K562 (cell line): ENCODE measurements around the gene HSD3B7. TPM values are rescaled to one million over a fixed set of nuclear protein-coding genes. Genes with fewer than 3 reads are reported as not detected.

ENCODE experiments used
- CAMTA2 ChIP-seq: fragments of 250-450 bp; sonication (Bioruptor Pico); conservative IDR thresholded peaks from 2 replicates; pipeline ENCODE4 v1.5.1; 2022
- CCAR2 ChIP-seq: fragments of 200-400 bp; formaldehyde crosslinking; IDR thresholded peaks from 2 replicates; pipeline ENCODE4 v1.6.1; 2017; ENCODE audit warnings: mild to moderate bottlenecking, low read depth, low read length
- DIDO1 ChIP-seq: fragments of 450-650 bp; IDR thresholded peaks from 2 replicates; pipeline ENCODE4 v1.6.1; 2016; ENCODE audit warnings: low read depth, missing biosample characterization, missing genetic modification characterization
- FUS ChIP-seq: fragments of 200-400 bp; formaldehyde crosslinking; optimal IDR thresholded peaks from 2 replicates; pipeline ENCODE3; 2017; ENCODE audit warnings: low read depth, low read length
- GABPB1 ChIP-seq: sonication (generic); formaldehyde crosslinking; IDR thresholded peaks from 2 replicates; pipeline ENCODE4 v1.8.0; 2022; ENCODE audit warnings: mild to moderate bottlenecking, missing genetic modification reagents
- HDAC1 ChIP-seq, 2 experiments: fragments of 450-650 bp; IDR thresholded peaks; 2 replicates each; pipeline ENCODE4 v1.6.1; 2016 to 2017; ENCODE audit warnings: inconsistent platforms in 1 of 2, mild to moderate bottlenecking in 1 of 2, moderate library complexity in 1 of 2
- ILK ChIP-seq: fragments of 450-650 bp; IDR thresholded peaks from 2 replicates; pipeline ENCODE4 v1.6.1; 2016; ENCODE audit warnings: missing genetic modification characterization, low read depth, mild to moderate bottlenecking, missing compliant biosample characterization, moderate library complexity, borderline replicate concordance
- NFIX ChIP-seq: fragments of 250-450 bp; sonication (Bioruptor Pico); IDR thresholded peaks from 2 replicates; pipeline ENCODE4 v1.4.0; 2020; ENCODE audit warnings: low read depth, mild to moderate bottlenecking, moderate library complexity
- NUFIP1 ChIP-seq: fragments of 450-650 bp; IDR thresholded peaks from 2 replicates; pipeline ENCODE4 v1.6.1; 2018; ENCODE audit not compliant: partially characterized antibody
- PHF21A ChIP-seq: fragments of 450-650 bp; IDR thresholded peaks from 2 replicates; pipeline ENCODE4 v1.6.1; 2017; ENCODE audit warnings: low read depth, borderline replicate concordance
- polyA plus RNA-seq, 8 experiments: library from polyadenylated mRNA; depleted of rRNA in 4 of 8; stranded (reverse) in 5 of 8; unstranded in 3 of 8; fragments of >200 nt; fragmentation: Nextera tagmentation in 2 of 8; fragmentation: Illumina TruSeq in 1 of 8; extraction: Ambion mirVana in 2 of 8; extraction: Trizol in 1 of 8; gene quantifications; 2 replicates each; pipeline versions ENCODE4 v1.2.1 to v1.2.3, GENCODE V29; 2011 to 2014; ENCODE audit warnings: inconsistent platforms in 1 of 8, missing spikeins in 1 of 8
- total RNA-seq, 7 experiments: library from RNA; depleted of rRNA in 6 of 7; stranded (reverse); fragments of >200 nt in 6 of 7; fragmentation: Illumina TruSeq in 2 of 7; extraction: Trizol in 2 of 7; gene quantifications; 2 replicates each; pipeline versions ENCODE4 v1.2.1 to v1.2.3, GENCODE V29; 2011 to 2021; ENCODE audit warnings: low replicate concordance in 1 of 7
- TF ChIP-seq, protein P1 (sequence below), 3 experiments: fragments of 200-800 bp in 1 of 3; fragments of 250-450 bp in 1 of 3; fragments of 450-650 bp in 1 of 3; sonication (Bioruptor Pico) in 1 of 3; sonication (Bioruptor generic) in 1 of 3; formaldehyde crosslinking in 1 of 3; IDR thresholded peaks; 2 replicates each; pipeline versions ENCODE4 v1.6.1 to v1.8.0; 2016 to 2022; ENCODE audit warnings: mild to moderate bottlenecking in 2 of 3, missing genetic modification characterization in 2 of 3, missing compliant biosample characterization in 1 of 3, moderate library complexity in 1 of 3
- TF ChIP-seq, protein P2 (sequence below), 3 experiments: IDR thresholded peaks in 2 of 3; conservative IDR thresholded peaks in 1 of 3; 2 replicates each; pipeline ENCODE4 v1.5.1; 2011 to 2012; ENCODE audit warnings: low read length in 3 of 3, mild to moderate bottlenecking in 3 of 3, control low read depth in 2 of 3, improper control_type of control experiment in 1 of 3, inconsistent platforms in 1 of 3, low read depth in 1 of 3, mixed read lengths in 1 of 3, moderate library complexity in 1 of 3; ENCODE audit not compliant: insufficient read depth in 2 of 3

The HSD3B7 gene
- total and polyA plus RNA-seq, 9 of the 15 experiments (the other 6 are each of a cell fraction or from before 2014, with no cell fraction given): 5.4 to 49.1 (median 23.0) TPM

DNA sequence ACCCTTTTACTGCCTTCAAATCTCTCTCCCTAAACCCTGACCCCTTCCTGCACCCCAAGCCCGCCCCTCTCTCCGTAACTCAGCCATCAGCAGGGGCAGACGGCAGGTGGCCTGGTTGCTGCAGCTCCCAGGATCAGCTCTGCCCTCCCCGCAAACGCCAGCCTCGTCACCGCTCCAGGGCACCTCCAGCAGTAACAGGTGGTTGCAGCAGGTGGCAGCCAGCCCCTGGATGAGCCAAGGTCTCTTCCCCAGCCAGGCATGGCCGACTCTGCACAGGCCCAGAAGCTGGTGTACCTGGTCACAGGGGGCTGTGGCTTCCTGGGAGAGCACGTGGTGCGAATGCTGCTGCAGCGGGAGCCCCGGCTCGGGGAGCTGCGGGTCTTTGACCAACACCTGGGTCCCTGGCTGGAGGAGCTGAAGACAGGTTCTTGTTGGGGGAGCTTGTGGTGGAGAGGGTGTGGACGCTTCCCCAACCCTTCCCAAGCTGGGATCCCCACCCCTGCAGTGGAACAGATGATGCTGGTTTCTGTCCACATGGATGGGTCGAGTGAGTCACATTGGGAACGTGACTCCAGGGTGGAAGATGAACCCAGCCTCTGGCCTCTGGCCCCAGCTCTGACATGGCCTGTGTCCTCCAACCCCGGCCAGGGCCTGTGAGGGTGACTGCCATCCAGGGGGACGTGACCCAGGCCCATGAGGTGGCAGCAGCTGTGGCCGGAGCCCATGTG, 558 bp downstream of the HSD3B7 start (continued):
- TF ChIP-seq, protein P1, sequence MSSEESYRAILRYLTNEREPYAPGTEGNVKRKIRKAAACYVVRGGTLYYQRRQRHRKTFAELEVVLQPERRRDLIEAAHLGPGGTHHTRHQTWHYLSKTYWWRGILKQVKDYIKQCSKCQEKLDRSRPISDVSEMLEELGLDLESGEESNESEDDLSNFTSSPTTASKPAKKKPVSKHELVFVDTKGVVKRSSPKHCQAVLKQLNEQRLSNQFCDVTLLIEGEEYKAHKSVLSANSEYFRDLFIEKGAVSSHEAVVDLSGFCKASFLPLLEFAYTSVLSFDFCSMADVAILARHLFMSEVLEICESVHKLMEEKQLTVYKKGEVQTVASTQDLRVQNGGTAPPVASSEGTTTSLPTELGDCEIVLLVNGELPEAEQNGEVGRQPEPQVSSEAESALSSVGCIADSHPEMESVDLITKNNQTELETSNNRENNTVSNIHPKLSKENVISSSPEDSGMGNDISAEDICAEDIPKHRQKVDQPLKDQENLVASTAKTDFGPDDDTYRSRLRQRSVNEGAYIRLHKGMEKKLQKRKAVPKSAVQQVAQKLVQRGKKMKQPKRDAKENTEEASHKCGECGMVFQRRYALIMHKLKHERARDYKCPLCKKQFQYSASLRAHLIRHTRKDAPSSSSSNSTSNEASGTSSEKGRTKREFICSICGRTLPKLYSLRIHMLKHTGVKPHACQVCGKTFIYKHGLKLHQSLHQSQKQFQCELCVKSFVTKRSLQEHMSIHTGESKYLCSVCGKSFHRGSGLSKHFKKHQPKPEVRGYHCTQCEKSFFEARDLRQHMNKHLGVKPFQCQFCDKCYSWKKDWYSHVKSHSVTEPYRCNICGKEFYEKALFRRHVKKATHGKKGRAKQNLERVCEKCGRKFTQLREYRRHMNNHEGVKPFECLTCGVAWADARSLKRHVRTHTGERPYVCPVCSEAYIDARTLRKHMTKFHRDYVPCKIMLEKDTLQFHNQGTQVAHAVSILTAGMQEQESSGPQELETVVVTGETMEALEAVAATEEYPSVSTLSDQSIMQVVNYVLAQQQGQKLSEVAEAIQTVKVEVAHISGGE (CRISPR knock-in tag; IDR thresholded peaks at IDR 0.05): no peak
- TF ChIP-seq GABPB1 (CRISPR knock-in tag) (peak; percentile 15; the same call in 1 of the 2 replicates), FUS (no peak), CCAR2 (no peak), PHF21A (no peak), DIDO1 (no peak), ILK (tag) (no peak), HDAC1 (IDR thresholded peaks at IDR 0.05) (0 out of 4 replicates have a peak, but pooled peaks of 1 of the 2 experiments have one; percentile 53), NFIX (CRISPR knock-in tag) (no peak), NUFIP1 (no peak), CAMTA2 (CRISPR knock-in tag) (no peak)
- TF ChIP-seq, protein P2, sequence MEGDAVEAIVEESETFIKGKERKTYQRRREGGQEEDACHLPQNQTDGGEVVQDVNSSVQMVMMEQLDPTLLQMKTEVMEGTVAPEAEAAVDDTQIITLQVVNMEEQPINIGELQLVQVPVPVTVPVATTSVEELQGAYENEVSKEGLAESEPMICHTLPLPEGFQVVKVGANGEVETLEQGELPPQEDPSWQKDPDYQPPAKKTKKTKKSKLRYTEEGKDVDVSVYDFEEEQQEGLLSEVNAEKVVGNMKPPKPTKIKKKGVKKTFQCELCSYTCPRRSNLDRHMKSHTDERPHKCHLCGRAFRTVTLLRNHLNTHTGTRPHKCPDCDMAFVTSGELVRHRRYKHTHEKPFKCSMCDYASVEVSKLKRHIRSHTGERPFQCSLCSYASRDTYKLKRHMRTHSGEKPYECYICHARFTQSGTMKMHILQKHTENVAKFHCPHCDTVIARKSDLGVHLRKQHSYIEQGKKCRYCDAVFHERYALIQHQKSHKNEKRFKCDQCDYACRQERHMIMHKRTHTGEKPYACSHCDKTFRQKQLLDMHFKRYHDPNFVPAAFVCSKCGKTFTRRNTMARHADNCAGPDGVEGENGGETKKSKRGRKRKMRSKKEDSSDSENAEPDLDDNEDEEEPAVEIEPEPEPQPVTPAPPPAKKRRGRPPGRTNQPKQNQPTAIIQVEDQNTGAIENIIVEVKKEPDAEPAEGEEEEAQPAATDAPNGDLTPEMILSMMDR (IDR thresholded peaks at IDR 0.05 in 2 of 3, conservative IDR thresholded peaks at IDR 0.05 in 1 of 3; ENCODE audit: insufficient read depth in 2 of 3, low read depth in 1 of 3, low read length in 3 of 3): peak in 2 of 3 experiments; percentile 61 to 66; a peak in 5 of 6 replicates
- TF ChIP-seq, all 486 proteins: peak for 47
